GM10248 (cell line): ENCODE measurements around the gene CITED4.
A peak's percentile ranks its signal among the peaks of the same experiment; 100 is the strongest.

Experiments used
- CTCF ChIA-PET: fragments of 300-600 bp; sonication (Branson Sonifier 250); formaldehyde crosslinking; extraction: SDS; loops from one replicate; lab custom pipeline; 2021; ENCODE audit warnings: antibody characterized with exemption; lab: Yijun Ruan, JAX
- POLR2A ChIA-PET: fragments of 350-650 bp; sonication (Branson Sonifier 250); formaldehyde crosslinking; extraction: SDS; loops from one replicate; lab custom pipeline; 2020; ENCODE audit warnings: antibody characterized with exemption; lab: Yijun Ruan, JAX
- DNase-seq: peaks from one replicate; pipeline ENCODE4 v3.0.0; 2012; ENCODE audit errors: extremely low spot score
- TF ChIP-seq, protein P1 (sequence below): IDR thresholded peaks from 2 replicates; pipeline ENCODE4 v1.5.1; 2012; ENCODE audit warnings: mild to moderate bottlenecking, low read depth; ENCODE audit errors: extremely low read depth, missing control alignments, control extremely low read depth

CITED4 gene, protein sequence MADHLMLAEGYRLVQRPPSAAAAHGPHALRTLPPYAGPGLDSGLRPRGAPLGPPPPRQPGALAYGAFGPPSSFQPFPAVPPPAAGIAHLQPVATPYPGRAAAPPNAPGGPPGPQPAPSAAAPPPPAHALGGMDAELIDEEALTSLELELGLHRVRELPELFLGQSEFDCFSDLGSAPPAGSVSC

DNA sequence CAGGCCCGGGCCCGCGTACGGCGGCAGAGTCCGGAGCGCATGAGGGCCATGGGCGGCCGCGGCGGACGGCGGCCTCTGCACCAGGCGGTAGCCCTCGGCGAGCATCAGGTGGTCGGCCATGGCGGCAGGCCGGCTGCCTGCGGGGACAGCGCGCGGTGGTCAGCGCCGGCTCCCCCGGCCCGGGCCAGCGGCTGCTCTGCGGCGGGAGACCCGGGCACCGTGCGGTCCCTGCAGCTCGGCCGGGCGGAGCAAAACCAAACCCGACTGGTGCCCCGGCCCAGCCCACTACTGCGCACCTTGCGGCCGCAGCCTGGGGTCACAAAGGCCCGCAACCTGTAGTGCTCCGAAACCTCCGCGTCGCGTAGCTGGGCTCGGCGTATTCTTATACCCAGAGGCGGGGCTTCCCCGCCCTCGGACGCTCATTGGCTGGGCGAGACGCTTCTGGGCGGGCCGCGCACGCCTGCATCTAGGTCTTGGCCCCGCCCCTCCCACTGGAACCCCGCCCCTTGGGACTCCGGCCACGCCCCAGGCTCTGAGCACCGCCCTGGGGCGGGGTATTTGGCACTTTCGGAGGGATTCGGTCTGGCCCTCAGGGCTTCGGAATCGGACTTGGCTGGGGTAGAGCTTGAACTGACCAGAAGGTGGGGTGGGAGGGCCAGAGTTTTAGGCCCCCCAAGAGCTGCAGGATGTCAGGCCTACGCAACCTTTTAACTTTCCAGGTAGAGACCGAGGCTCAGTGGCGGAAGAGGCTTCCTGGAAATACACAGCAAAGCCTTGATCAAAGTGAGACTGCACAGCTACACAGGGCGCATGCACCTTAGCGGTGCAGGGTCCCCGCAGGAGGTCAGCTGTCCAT is at the start of gene CITED4:
Gene CITED4, minus strand, starts transcription at position 356 of the 856 bp plus-strand sequence. Its CDS starts 236 bp downstream, at position 120.
- CTCF ChIA-PET = interaction anchor here (0.6 to 6.0 kb wide), 6 partner anchors 12 to 90 kb away, joined by 3 to 57 read pairs (median 7); no protein-coding TSS in a partner anchor
- DNase-seq = peak; percentile 98
- TF ChIP-seq, protein P1, sequence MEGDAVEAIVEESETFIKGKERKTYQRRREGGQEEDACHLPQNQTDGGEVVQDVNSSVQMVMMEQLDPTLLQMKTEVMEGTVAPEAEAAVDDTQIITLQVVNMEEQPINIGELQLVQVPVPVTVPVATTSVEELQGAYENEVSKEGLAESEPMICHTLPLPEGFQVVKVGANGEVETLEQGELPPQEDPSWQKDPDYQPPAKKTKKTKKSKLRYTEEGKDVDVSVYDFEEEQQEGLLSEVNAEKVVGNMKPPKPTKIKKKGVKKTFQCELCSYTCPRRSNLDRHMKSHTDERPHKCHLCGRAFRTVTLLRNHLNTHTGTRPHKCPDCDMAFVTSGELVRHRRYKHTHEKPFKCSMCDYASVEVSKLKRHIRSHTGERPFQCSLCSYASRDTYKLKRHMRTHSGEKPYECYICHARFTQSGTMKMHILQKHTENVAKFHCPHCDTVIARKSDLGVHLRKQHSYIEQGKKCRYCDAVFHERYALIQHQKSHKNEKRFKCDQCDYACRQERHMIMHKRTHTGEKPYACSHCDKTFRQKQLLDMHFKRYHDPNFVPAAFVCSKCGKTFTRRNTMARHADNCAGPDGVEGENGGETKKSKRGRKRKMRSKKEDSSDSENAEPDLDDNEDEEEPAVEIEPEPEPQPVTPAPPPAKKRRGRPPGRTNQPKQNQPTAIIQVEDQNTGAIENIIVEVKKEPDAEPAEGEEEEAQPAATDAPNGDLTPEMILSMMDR = peak; percentile 2
- POLR2A ChIA-PET = no interaction called here

DNA sequence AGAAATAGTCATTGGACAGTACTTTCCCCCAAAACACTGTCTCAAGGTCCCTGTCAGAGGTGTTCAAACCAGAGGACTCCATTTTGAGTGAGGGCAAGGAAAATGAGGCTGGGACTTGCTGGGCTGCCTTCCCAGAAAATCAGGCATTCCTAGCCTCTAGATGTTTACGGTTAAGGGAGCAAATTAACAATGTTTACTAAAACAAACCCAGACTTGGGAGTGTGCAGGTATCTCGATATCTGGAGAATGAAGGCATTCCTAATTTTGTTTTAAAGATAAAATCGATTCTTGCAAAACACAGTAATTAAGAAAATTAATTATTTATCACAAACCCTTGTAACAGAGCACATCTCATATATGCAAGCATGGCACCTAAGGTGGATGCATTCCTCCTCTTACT is 48.9 kb upstream of the CITED4 start:
- POLR2A ChIA-PET = interaction anchor here (0.5 kb wide), 1 partner anchor 182 kb away, joined by 3 read pairs; no protein-coding TSS in a partner anchor
- TF ChIP-seq, protein P1 = no peak
- CTCF ChIA-PET = no interaction called here
- DNase-seq = no peak

DNA sequence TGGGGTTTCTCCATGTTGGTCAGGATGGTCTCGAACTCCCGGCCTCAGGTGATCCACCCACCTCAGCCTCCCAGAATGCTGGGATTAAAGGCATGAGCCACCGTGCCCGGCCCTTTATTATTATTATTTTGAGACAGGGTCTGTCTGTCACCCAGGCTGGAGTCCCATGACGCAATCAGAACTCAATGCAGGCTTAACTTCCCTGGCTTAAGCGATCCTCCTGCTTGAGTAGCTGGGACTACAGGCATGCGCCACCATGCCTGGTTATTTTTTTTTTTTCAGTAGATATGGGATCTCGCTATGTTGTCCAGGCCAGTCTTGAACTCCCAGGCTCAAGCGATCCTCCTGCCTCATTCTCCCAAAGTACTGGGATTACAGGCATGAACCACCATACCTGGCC is 47.1 kb upstream of the CITED4 start:
- no peak for DNase-seq
- POLR2A ChIA-PET = no interaction called here
- TF ChIP-seq, protein P1 = no peak
- CTCF ChIA-PET = interaction anchor here (1.6 kb wide), 1 partner anchor 12 kb away, joined by 4 read pairs; no protein-coding TSS in a partner anchor

DNA sequence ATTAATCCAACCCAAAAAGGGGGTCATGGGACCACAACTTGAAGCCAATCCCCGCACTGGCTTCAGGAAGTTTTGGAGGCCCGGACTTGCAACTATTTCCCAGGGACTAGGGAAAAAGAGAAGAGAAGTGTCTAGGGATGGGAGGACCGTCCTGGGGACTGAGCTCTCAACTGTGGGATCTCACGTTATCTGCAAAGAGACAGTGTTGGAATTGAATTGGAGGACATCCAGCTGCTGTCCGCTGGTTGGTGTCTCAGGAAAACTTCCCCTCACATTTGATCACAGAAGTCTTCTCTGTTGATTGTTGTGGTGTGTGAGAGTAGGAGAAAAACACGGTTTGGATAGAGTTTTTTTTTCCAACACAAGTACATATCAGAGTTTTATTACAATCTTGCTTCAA is 46.2 kb upstream of the CITED4 start:
- TF ChIP-seq, protein P1 = no peak
- CTCF ChIA-PET = interaction anchor here (1.2 to 1.5 kb wide), 3 partner anchors 26 to 43 kb away, joined by 3 to 6 read pairs (median 4); no protein-coding TSS in a partner anchor

DNA sequence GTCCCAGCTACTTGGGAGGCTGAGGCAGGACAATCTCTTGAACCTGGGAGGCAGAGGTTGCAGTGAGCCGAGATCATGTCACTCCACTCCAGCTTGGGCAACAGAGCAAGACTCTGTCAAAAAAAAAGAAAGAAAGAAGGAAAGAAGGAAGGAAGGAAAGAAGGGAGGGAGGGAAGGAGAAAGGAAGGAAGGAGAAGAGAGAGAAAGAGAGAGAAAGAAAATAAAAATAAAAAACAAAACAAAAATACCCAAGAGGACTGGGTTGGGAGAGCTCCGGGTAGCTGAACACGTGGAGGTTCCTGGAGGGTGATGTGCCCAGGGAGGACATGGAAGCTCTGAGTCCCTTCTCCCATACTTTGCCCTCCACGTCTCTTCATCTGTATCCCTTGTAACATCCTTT is 45.7 kb upstream of the CITED4 start:
- CTCF ChIA-PET = interaction anchor here (1.2 to 1.5 kb wide), 3 partner anchors 27 to 43 kb away, joined by 3 to 6 read pairs (median 4); no protein-coding TSS in a partner anchor
- POLR2A ChIA-PET = no interaction called here
- TF ChIP-seq, protein P1 = no peak
- no peak for DNase-seq

More for the DNA sequence above, 46.2 kb upstream of the CITED4 start:
- POLR2A ChIA-PET = no interaction called here
- no peak for DNase-seq

DNA sequence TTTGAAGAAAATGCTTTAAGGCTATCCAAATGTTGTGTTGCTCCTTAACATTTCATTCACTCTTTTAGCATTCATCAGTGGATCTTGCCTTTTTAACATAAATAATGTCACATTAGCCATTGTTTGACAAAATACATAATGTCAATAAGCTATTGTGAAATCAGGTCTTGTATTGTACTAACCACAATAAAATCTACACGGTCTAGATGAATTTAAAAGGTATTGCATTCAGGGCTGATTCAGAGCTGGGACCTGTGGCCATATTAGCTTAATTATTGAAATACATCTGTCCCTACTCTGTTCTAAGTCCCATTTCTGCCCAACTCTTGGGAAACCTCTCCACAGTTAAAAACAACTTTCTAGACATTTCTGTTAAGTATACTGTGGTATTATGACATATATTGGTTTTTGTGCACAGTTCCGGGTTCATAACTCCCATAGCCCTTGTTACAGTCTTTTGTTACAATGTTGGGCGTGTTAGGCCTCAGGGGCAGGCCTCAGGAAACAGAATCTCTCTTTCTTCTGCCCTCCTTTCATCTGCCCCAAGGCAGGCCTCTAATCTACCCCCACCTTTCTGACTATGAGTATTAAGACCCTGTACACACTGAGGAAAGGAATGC is 44.7 kb upstream of the CITED4 start:
- no peak for DNase-seq
- CTCF ChIA-PET = no interaction called here
- TF ChIP-seq, protein P1 = no peak

More for the DNA sequence above, 44.7 kb upstream of the CITED4 start:
- POLR2A ChIA-PET = no interaction called here
